ENCODE data around the gene ARHGAP40.
"Not testable (repeated sequence)": the region's sequence is repeated elsewhere in the genome, so short reads cannot be mapped to it uniquely, and the experiment has no call there.

The ARHGAP40 gene

DNA sequence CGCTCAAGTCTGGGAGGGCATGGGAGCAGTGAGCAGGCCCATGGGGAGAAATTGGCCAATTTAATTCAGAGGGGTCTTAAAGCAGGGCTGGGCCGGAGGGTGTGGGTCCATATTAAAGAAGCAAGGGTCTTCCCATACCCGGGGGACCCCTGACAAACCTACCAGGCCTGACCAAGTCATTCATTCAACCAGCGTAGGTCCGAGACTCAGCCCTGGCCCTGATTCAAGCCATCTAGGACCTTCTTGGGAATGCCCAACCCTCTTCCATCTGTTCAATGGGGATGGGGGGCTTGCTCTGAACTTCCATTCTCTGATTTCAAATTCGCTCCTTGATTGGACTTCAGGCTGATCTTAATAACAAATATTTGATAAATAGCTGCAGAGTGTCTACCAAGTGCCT is 13.3 kb upstream of the ARHGAP40 start:
- DNase-seq (ENCODE audit: low read depth): no peak

- no peak for DNase-seq (ENCODE audit: low read depth)
Observed at GRCh38 chr20:38589351-38589750, 12.3 kb upstream of the ARHGAP40 start.

DNA sequence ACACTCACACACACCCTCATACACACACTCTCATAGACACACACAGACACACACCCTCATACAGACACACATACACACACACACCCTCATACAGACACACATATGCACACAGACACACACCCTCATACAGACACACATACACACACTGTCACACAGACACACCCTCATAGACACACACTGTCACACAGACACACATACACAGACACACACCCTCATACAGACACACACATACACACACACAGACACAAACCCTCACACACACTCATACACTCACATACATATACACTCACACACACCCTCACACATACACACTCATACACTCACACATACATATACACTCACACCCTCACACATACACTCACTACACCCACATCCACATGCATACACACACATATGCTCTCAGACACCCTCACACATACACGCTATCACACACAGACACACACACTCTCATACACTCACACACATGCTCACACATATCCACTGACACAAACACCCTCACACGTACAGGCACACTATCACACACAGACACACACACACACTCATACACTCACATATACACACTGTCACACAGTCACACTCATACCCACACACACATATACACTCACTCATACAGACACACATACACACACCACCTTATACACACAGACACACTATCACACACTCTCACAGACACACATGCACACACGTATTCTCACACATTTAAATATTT is 11.5 kb upstream of the ARHGAP40 start:
- no peak for DNase-seq (ENCODE audit: low read depth)

GRCh38 chr20:38590676-38591473 is 10.7 kb upstream of the ARHGAP40 start:
- no peak for DNase-seq (ENCODE audit: low read depth)

DNA sequence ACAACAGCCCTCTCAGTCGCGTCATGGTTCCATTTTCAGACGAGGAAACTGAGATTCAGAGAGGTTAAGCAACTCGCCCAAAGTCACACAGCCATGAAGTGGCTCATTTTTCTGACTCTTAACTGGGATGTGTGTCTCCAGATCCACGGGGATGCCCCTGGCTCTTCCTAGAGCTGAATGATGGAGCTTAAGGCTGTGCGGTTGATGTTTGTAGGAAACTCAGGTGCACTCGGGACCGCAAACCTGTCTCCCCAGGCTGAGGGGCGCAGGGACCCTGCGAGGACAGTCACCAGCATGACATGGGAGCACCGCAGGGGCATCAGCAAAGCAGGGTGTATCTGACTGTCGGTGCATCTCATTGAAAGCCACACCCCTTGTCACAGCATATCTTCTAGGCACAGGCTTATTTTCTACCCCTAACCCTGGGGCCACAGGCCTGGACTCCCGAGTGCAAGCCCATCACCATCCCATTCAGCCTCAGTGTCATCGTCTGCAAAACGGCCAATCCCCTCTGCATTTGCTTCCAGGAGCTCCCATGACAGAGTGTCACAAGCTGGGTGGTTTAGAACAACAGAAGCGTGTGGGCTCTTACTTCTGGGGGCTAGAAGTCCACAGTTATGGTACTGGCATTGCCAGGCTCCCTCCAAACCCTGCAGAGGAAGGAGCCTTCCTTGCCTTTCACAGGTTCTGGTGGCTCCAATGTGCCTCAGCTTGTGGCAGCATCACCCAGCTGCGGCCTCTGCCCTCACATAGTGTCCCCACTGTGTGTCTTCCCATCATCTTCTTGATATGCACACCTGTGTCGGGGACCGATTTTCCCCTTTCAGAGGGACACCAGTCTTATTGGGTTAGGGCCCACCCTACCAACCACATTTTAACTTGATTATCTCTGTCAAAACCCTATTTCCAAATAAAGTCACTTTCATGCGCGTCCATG is 9.9 kb upstream of the ARHGAP40 start:
- no peak for DNase-seq (ENCODE audit: low read depth)

GRCh38 chr20:38592411-38592790 is 9.2 kb upstream of the ARHGAP40 start:
- not testable (repeated sequence) for DNase-seq (ENCODE audit: low read depth)

DNA sequence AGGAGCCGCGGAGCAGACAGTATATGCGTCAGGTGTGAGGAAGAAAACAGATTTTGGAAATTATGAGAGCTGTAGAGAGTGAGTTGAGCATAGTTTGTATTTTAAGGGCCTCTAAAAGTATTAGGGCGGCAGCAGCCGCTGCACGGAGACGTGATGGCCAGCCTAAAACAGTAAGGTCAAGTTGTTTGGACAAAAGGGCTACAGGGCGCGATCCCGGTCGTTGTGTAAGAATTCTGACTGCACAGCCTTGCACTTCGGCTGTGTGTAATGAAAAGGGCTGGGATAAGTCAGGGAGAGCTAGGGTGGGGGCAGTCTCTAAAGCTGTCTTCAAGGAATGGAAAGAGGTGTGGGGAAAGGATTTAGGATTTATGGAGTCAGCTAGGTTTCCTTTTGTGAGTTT is 7.3 kb upstream of the ARHGAP40 start:
- DNase-seq (ENCODE audit: low read depth): not testable (repeated sequence)

- DNase-seq (ENCODE audit: low read depth): not testable (repeated sequence)
Observed at GRCh38 chr20:38595886-38596285, 5.7 kb upstream of the ARHGAP40 start.

DNA sequence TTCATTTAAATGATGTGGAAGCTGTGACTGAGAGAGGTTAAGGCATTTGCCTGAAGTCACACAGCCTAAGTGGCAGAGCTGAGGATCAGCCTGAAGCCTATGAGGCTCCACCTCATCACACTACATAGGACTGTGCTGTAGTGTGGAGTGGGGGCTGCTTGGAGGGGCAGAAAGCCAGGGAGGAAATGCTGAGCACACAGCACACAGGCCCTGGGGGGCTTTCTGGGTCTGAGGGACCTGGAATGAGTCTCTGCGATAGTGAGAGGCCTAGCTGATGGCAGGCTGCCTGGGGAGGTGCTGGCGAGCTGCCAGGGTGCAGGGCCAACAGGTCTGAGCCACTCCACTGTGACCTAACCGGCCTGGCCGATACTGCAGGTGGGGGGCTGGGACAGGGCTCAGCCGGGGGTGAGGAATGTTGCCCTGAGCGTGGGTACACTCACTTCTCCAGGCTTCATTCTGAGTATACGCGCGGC is 2.2 kb upstream of the ARHGAP40 start:
- no peak for DNase-seq (ENCODE audit: low read depth)

DNA sequence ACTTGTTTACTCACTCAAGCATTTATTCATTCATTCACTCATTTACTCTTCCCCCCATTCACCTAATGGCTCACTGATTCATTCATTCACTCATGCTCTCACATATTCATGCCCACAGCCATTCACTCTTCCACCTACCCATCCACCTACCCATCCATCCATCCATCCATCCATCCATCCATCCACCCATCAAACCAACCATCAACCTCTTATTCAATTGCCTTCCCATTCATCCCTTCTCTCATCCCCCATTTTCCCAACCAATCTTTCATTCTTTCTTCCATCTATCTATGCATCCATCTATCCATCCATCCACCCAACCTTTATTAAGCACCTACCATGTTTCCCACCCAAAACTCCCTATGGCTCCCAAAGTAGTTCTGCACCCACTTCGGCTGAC is 1.6 kb upstream of the ARHGAP40 start:
- no peak for DNase-seq (ENCODE audit: low read depth)

GRCh38 chr20:38602185-38602581 is 574 bp downstream of the ARHGAP40 start:
- no peak for DNase-seq (ENCODE audit: low read depth)

DNA sequence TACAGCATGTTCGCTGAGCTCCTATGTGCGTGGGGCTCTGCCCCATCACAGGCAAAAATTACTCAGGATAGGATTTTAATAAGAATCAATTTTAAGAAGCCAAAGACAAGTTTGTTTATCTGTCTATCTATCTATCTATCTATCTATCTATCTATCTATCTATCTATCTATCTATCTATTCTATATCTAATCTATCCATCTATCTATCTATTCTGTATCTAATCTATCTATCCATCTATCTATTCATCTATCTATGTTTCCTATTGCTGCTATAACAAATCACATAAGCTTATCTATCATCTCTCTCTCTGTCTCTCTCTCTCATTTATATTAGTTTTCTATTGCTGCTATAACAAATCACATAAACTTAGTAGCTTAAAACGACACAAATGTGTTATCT is 1.7 kb downstream of the ARHGAP40 start:
- DNase-seq (ENCODE audit: low read depth): no peak

- no peak for DNase-seq (ENCODE audit: low read depth)
Observed at GRCh38 chr20:38604873-38605303, 3.3 kb downstream of the ARHGAP40 start.

DNA sequence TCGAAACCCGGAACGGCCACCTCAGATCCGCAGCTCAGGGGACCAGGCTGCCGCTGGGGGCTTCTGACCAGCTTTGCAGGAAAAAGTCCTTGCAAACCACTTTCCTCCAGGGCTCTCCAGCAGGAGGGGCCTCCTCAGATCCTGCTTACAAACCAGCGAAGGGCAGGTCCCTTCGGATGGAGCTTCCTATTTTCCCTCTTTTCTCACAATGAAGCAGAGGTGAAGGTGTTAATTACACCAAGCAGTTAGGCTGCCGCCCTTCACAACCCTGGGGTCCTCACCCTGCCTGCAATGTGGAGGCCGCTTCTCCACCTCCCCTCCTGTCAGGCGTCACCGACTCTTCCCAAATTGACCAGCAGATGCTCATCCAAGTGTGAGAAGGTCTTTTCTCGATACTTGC is 5.7 kb downstream of the ARHGAP40 start:
- DNase-seq (ENCODE audit: low read depth): no peak

DNA sequence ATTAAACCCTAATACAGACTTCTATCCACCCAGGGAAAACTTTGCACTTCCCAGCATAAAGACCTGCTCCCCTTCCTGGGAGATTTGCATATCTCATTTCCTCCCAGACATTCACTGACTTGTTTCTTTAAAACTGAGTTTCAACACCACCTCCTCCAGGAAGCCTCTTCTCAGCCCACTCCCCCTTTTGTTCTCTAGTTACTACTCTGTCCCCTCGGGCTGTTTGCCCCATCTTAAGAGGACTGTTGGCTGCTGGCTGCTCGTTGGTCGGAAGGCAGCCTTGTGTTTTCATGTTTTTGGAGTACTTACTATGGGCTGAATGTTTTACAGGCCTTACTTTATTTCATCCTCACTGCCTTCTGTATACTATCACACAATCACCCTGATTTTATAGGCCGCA is 6.6 kb downstream of the ARHGAP40 start:
- no peak for DNase-seq (ENCODE audit: low read depth)

DNA sequence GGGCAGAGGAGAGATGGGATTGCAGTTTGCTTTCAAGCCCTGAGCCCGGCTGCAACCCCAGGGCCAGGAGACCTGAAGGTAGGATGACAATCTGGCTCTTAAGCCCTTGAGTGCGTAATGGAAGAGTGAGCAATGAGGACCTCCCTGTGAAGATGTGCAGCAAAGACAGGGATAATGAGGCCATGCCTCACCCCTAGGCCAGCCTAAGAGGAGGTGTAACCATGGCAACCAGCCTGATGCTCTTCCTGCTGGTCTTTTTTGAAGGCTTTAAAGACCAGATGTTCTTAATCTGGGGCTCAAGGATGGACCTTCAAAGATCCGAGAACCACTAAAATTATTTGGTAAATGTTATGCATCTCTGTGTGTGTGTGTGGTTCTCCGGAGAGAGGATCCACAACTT is 8.2 kb downstream of the ARHGAP40 start:
- DNase-seq (ENCODE audit: low read depth): no peak

GRCh38 chr20:38610521-38610920 is 8.9 kb downstream of the ARHGAP40 start:
- no peak for DNase-seq (ENCODE audit: low read depth)

DNA sequence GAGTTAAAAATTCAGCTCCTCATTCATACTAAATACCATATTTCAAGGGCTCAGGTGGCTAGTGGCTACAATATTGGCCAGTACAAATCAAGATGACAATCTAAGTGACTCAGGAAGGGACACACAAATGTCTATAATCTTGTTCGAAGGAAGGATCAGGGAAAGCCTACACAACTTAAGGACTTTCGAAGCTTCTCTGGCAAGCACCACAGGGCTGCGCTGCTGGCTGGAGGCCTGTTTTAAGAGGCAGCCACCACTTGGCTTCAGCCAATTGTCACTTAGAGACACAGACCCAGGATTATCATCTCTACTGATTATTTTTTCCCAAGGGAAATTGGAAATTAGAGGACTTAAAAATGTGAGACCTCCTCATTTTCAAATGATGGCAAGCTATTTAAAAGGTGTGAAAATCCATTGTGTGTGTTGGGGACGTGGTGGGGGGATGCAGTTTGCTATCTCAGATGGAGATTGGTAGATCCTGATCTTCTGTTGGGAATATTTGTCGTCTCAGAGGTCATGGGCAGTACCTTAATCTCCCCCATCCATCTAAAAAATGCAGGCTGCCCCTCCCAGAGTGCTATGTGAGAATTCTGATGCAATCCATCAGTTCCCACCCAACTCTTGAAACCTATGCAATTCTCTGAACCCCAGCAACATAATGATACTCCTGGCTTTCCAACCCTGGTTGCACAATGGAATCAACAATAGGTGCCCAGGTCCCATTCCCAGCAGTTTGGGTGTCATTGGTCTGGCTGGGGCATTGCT is 11.3 kb downstream of the ARHGAP40 start:
- no peak for DNase-seq (ENCODE audit: low read depth)

DNA sequence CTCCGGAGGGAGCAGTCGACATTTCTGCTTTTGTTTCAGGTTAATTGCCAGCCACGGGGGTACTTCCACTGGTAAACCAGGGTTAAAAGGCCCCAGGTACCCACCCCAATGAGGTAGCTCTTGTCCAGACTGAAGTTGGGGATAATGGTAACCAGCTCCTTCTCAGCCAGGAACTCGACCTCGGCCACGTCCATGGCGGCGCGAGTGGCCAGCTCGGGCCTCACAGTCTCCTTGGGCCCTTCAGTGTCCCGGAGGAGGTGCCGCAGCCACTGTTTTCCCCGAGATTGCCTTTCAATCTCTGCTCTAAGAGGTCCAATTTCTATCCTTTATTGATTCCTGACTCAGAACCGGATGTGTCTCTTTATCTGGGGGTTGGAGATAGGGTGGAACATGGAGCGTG is 13.7 kb downstream of the ARHGAP40 start:
- DNase-seq (ENCODE audit: low read depth): no peak

DNA sequence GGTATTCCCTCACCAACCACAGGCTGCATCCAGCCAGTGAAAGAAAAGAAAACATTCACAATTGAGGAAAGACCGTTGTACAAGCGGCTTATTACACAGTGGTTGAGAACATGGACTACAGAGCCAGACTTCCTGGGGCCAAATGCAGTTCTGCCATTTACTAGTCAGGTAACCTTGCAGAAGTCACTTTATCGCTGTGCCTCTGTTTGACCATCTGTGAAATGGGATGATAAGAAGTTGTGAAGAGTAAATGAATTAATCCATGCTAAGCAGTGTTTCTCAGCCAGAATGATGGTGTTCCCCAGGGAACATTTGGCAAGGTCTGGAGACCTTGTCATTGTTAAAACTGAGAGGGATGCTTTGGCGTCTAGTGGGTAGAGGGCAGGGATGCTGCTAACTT is 14.8 kb downstream of the ARHGAP40 start:
- DNase-seq (ENCODE audit: low read depth): no peak

GRCh38 chr20:38617011-38617829 is 15.6 kb downstream of the ARHGAP40 start:
- DNase-seq (ENCODE audit: low read depth): no peak

Data from stimulated activated CD8-positive, alpha-beta memory T cell treated with anti-CD3 and anti-CD28 coated beads, Interleukin-12 subunit alpha, Interleukin-12 subunit beta, amount 100 ng/mL, for 4 hours (primary cell).